NCI-H146 treated with DMSO at 0.1 percent for 48 hours (cell line): ENCODE measurements around the gene FAM120C.
A peak's percentile ranks its signal among the peaks of the same experiment; 100 is the strongest.

Source experiments
- DNase-seq: peaks from one replicate; lab custom pipeline; 2025; ENCODE audit not compliant: unreplicated experiment; lab: John Stamatoyannopoulos, UW

FAM120C gene

GRCh38 chrX:54171527-54172250 lies 11.4 kb downstream of the FAM120C start:
- DNase-seq = no peak

GRCh38 chrX:54171091-54171490 lies 12.0 kb downstream of the FAM120C start:
- DNase-seq = no peak

- no peak for DNase-seq
These were observed 16.1 kb downstream of the FAM120C start for GRCh38 chrX:54166915-54167314.

GRCh38 chrX:54157561-54157960 lies 25.5 kb downstream of the FAM120C start:
- no peak for DNase-seq

- DNase-seq = no peak
These were observed 48.8 kb downstream of the FAM120C start for GRCh38 chrX:54134269-54134668.

GRCh38 chrX:54116391-54116790 lies 66.7 kb downstream of the FAM120C start:
- DNase-seq = no peak

- no peak for DNase-seq
These were observed 89.5 kb downstream of the FAM120C start for GRCh38 chrX:54093571-54093970.

- no peak for DNase-seq
These were observed 89.9 kb downstream of the FAM120C start for GRCh38 chrX:54093159-54093558.

GRCh38 chrX:54090880-54091279 lies 92.2 kb downstream of the FAM120C start:
- DNase-seq = no peak

GRCh38 chrX:54089191-54089590 lies 93.9 kb downstream of the FAM120C start:
- DNase-seq = no peak

GRCh38 chrX:54087661-54088060 lies 95.4 kb downstream of the FAM120C start:
- DNase-seq = no peak

- no peak for DNase-seq
These were observed 97.4 kb downstream of the FAM120C start for GRCh38 chrX:54085666-54086065.

GRCh38 chrX:54076903-54077302 lies 106.2 kb downstream of the FAM120C start:
- no peak for DNase-seq

- no peak for DNase-seq
These were observed 108.2 kb downstream of the FAM120C start for GRCh38 chrX:54074826-54075225.

GRCh38 chrX:54067766-54068165 lies 115.3 kb downstream of the FAM120C start:
- no peak for DNase-seq

- DNase-seq = no peak
These were observed 116.2 kb downstream of the FAM120C start for GRCh38 chrX:54066841-54067240.

- DNase-seq = no peak
These were observed 118.5 kb downstream of the FAM120C start for GRCh38 chrX:54064564-54064963.

- no peak for DNase-seq
These were observed 119.7 kb downstream of the FAM120C start for GRCh38 chrX:54063361-54063760.

GRCh38 chrX:54049801-54050200 lies 133.3 kb downstream of the FAM120C start:
- no peak for DNase-seq

GRCh38 chrX:54048412-54048811 lies 134.6 kb downstream of the FAM120C start:
- no peak for DNase-seq

GRCh38 chrX:54045563-54046228 lies 137.4 kb downstream of the FAM120C start:
- peak; percentile 33 for DNase-seq

GRCh38 chrX:54044877-54045338 lies 138.1 kb downstream of the FAM120C start:
- DNase-seq = peak; percentile 71
